Adipocyte (in vitro differentiated cells): Measurements from ENCODE around the gene F2RL1.
"Not testable (repeated sequence)": the region's sequence is repeated elsewhere in the genome, so short reads cannot be mapped to it uniquely, and the experiment has no call there.

Source experiments
- DNase-seq: peaks from one replicate; pipeline ENCODE4 v3.0.0-alpha.2; 2015; ENCODE audit warnings: low read depth
- H3K27me3 ChIP-seq: replicated peaks from 2 replicates; pipeline ENCODE4 v1.7.0; 2013; ENCODE audit warnings: mild to moderate bottlenecking, low read length, moderate library complexity; ENCODE audit not compliant: control insufficient read depth, insufficient read depth
- H3K36me3 ChIP-seq: 2 replicates; pipeline ENCODE4 v1.7.0; 2013; ENCODE audit warnings: low read length, mild to moderate bottlenecking, moderate library complexity; ENCODE audit not compliant: control insufficient read depth, insufficient read depth, severe bottlenecking
- H3K4me1 ChIP-seq: 2 replicates; pipeline ENCODE4 v1.7.0; 2013; ENCODE audit warnings: mild to moderate bottlenecking, low read length, moderate library complexity; ENCODE audit not compliant: control insufficient read depth, insufficient read depth
- H3K4me3 ChIP-seq: 2 replicates; pipeline ENCODE4 v1.7.0; 2013; ENCODE audit warnings: mild to moderate bottlenecking, low read length, moderate library complexity
- H3K9ac ChIP-seq: 2 replicates; pipeline ENCODE4 v1.7.0; 2013; ENCODE audit warnings: mild to moderate bottlenecking, low read length, moderate library complexity
- H3K9me3 ChIP-seq: 2 replicates; pipeline ENCODE4 v1.7.0; 2013; ENCODE audit warnings: mild to moderate bottlenecking, low read length, moderate library complexity; ENCODE audit not compliant: control insufficient read depth

F2RL1 gene

GRCh38 chr5:76826416-76826815 is 7.6 kb downstream of the F2RL1 start:
- not testable (repeated sequence) for H3K9ac ChIP-seq, DNase-seq, H3K27me3 ChIP-seq, H3K9me3 ChIP-seq, H3K36me3 ChIP-seq, H3K4me3 ChIP-seq, H3K4me1 ChIP-seq

- H3K9ac ChIP-seq = no peak overlapping the region
- no peaks in the 10 kb centered on the region for H3K9me3 ChIP-seq
- no peak overlapping the region for H3K4me3 ChIP-seq
- H3K27me3 ChIP-seq = no peaks in the 10 kb centered on the region
- peaks cover 3% of the 10 kb centered on the region for H3K4me1 ChIP-seq
- H3K36me3 ChIP-seq = no peaks in the 10 kb centered on the region
- DNase-seq = peak; percentile 46
Measured at GRCh38 chr5:76831110-76831452, 12.3 kb downstream of the F2RL1 start.

- peaks cover 10% of the 10 kb centered on the region for H3K4me1 ChIP-seq
- no peaks in the 10 kb centered on the region for H3K9me3 ChIP-seq
- H3K4me3 ChIP-seq = no peak overlapping the region
- no peak for DNase-seq
- H3K27me3 ChIP-seq = no peaks in the 10 kb centered on the region
- no peak overlapping the region for H3K9ac ChIP-seq
- no peaks in the 10 kb centered on the region for H3K36me3 ChIP-seq
Measured at GRCh38 chr5:76836181-76836580, 17.4 kb downstream of the F2RL1 start.

GRCh38 chr5:76836585-76836984 is 17.8 kb downstream of the F2RL1 start:
- H3K27me3 ChIP-seq = no peaks in the 10 kb centered on the region
- no peak overlapping the region for H3K4me3 ChIP-seq
- no peaks in the 10 kb centered on the region for H3K9me3 ChIP-seq
- H3K4me1 ChIP-seq = peaks cover 8% of the 10 kb centered on the region
- no peak for DNase-seq
- H3K9ac ChIP-seq = no peak overlapping the region
- no peaks in the 10 kb centered on the region for H3K36me3 ChIP-seq

- Histone ChIP-seq H3K36me3 (no peaks in the 10 kb centered on the region), H3K27me3 (no peaks in the 10 kb centered on the region)
- peak; percentile 41 for DNase-seq
Measured at GRCh38 chr5:76838481-76839261, 19.8 kb downstream of the F2RL1 start.

GRCh38 chr5:76841361-76841760 is 22.5 kb downstream of the F2RL1 start:
- Histone ChIP-seq H3K9me3 (no peaks in the 10 kb centered on the region), H3K4me3 (no peak overlapping the region), H3K9ac (no peak overlapping the region), H3K36me3 (no peaks in the 10 kb centered on the region), H3K27me3 (no peaks in the 10 kb centered on the region), H3K4me1 (peaks cover 13% of the 10 kb centered on the region)
- no peak for DNase-seq

More at GRCh38 chr5:76838481-76839261, 19.8 kb downstream of the F2RL1 start:
- Histone ChIP-seq H3K9ac (no peak overlapping the region), H3K9me3 (no peaks in the 10 kb centered on the region), H3K4me1 (peaks cover 8% of the 10 kb centered on the region), H3K4me3 (no peak overlapping the region)

GRCh38 chr5:76845890-76846289 is 27.1 kb downstream of the F2RL1 start:
- Histone ChIP-seq H3K9me3 (no peaks in the 10 kb centered on the region), H3K4me3 (no peak overlapping the region), H3K9ac (no peak overlapping the region), H3K36me3 (no peaks in the 10 kb centered on the region), H3K4me1 (peaks cover 5% of the 10 kb centered on the region), H3K27me3 (no peaks in the 10 kb centered on the region)
- DNase-seq = no peak

GRCh38 chr5:76849419-76850291 is 30.8 kb downstream of the F2RL1 start, which contains the start of gene S100Z:
Gene S100Z, plus strand, starts transcription at chr5:76850014. Its CDS starts 25,346 bp downstream, at chr5:76875360.
- Histone ChIP-seq H3K9me3 (no peaks in the 10 kb centered on the region), H3K4me3 (no peak within 1 kb of the TSS), H3K4me1 (no peaks in the 10 kb centered on the region), H3K27me3 (no peaks in the 10 kb centered on the region), H3K9ac (no peak within 1 kb of the TSS), H3K36me3 (no peaks in the 10 kb centered on the region)
- DNase-seq = no peak

GRCh38 chr5:76850543-76851145 is 31.8 kb downstream of the F2RL1 start:
- H3K9ac ChIP-seq = no peak overlapping the region
- DNase-seq = no peak
- H3K4me1 ChIP-seq = no peaks in the 10 kb centered on the region
- H3K36me3 ChIP-seq = no peaks in the 10 kb centered on the region
- no peaks in the 10 kb centered on the region for H3K9me3 ChIP-seq
- no peaks in the 10 kb centered on the region for H3K27me3 ChIP-seq
- H3K4me3 ChIP-seq = no peak overlapping the region

GRCh38 chr5:76851728-76852369 is 33.0 kb downstream of the F2RL1 start:
- Histone ChIP-seq H3K4me3 (no peak overlapping the region), H3K9ac (no peak overlapping the region), H3K9me3 (no peaks in the 10 kb centered on the region), H3K36me3 (no peaks in the 10 kb centered on the region), H3K27me3 (no peaks in the 10 kb centered on the region), H3K4me1 (no peaks in the 10 kb centered on the region)
- DNase-seq = no peak

GRCh38 chr5:76852772-76853171 is 33.9 kb downstream of the F2RL1 start:
- Histone ChIP-seq H3K4me1 (no peaks in the 10 kb centered on the region), H3K36me3 (no peaks in the 10 kb centered on the region), H3K9ac (no peak overlapping the region), H3K9me3 (no peaks in the 10 kb centered on the region), H3K27me3 (no peaks in the 10 kb centered on the region), H3K4me3 (no peak overlapping the region)
- no peak for DNase-seq
